Immature natural killer cell (primary cell): Measurements from ENCODE around the gene PHF19. TPM values are rescaled to one million over a fixed set of nuclear protein-coding genes. Genes with fewer than 3 reads are reported as not detected.

Experiments used
- DNase-seq, 3 donors: peaks; one replicate each; pipeline ENCODE4 v3.0.0; 2022; ENCODE audit warnings: mixed read lengths in 1 of 3
- H3K27ac Mint-ChIP-seq, 6 donors: one replicate each; pipeline ENCODE4 v1.8.0; 2020; ENCODE audit warnings: mixed read lengths in 6 of 6, mild to moderate bottlenecking in 5 of 6, inconsistent platforms in 4 of 6, moderate library complexity in 3 of 6
- H3K27me3 Mint-ChIP-seq, 3 donors: one replicate each; pipeline ENCODE4 v1.8.0; 2020 to 2021; ENCODE audit warnings: low read depth in 3 of 3, mild to moderate bottlenecking in 3 of 3, mixed read lengths in 3 of 3, moderate library complexity in 3 of 3, inconsistent platforms in 1 of 3
- H3K36me3 Mint-ChIP-seq, 3 donors: one replicate each; pipeline ENCODE4 v1.8.0; 2020; ENCODE audit warnings: mixed read lengths in 3 of 3, inconsistent platforms in 2 of 3, mild to moderate bottlenecking in 2 of 3
- H3K4me1 Mint-ChIP-seq, 2 donors: one replicate each; pipeline ENCODE4 v1.8.0; 2020; ENCODE audit warnings: inconsistent platforms in 2 of 2, mild to moderate bottlenecking in 2 of 2, mixed read lengths in 2 of 2, moderate library complexity in 1 of 2
- H3K4me3 Mint-ChIP-seq, 5 donors: one replicate each; pipeline ENCODE4 v1.8.0; 2020; ENCODE audit warnings: mild to moderate bottlenecking in 5 of 5, mixed read lengths in 5 of 5, inconsistent platforms in 3 of 5, moderate library complexity in 3 of 5
- H3K9me3 Mint-ChIP-seq, 6 donors: one replicate each; pipeline ENCODE4 v1.8.0; 2020; ENCODE audit warnings: mild to moderate bottlenecking in 6 of 6, mixed read lengths in 6 of 6, inconsistent platforms in 4 of 6, moderate library complexity in 3 of 6
- polyA plus RNA-seq, 3 donors: library from polyadenylated mRNA; unstranded; fragments of 300-500 nt; fragmentation: Illumina TruSeq; gene quantifications; one replicate each; pipeline ENCODE4 v1.2.3, GENCODE V29; 2021

Gene PHF19
- polyA plus RNA-seq, 3 donors from 2014 or later, result 12.1 to 12.9 (median 12.8) TPM

- Mint-ChIP-seq H3K27me3 (peaks cover 0 to 2% (median 0%) of the 10 kb centered on the region in 3 donors), H3K36me3 (no peaks in the 10 kb centered on the region), H3K27ac (peak overlapping the region in 3 of 6 donors; percentile 2 to 57 (median 51)), H3K9me3 (no peaks in the 10 kb centered on the region), H3K4me3 (peak overlapping the region in 2 of 5 donors; percentile 1 to 30), H3K4me1 (peaks cover 24 to 33% of the 10 kb centered on the region in 2 donors)
- DNase-seq, result no peak
Measured at GRCh38 chr9:120893611-120894307, 16.8 kb upstream of the PHF19 start.

- peak overlapping the region; percentile 2 to 84 (median 34) for H3K27ac Mint-ChIP-seq
- H3K4me3 Mint-ChIP-seq, result peak overlapping the region in 4 of 5 donors; percentile 1 to 75 (median 17)
- peaks cover 24 to 33% of the 10 kb centered on the region in 2 donors for H3K4me1 Mint-ChIP-seq
- no peaks in the 10 kb centered on the region for H3K36me3 Mint-ChIP-seq
- H3K27me3 Mint-ChIP-seq, result peaks cover 0 to 2% (median 0%) of the 10 kb centered on the region in 3 donors
- peak in 1 of 3 donors; percentile 47 for DNase-seq
- H3K9me3 Mint-ChIP-seq, result no peaks in the 10 kb centered on the region
Measured at GRCh38 chr9:120892748-120893610, 16.0 kb upstream of the PHF19 start.

DNA sequence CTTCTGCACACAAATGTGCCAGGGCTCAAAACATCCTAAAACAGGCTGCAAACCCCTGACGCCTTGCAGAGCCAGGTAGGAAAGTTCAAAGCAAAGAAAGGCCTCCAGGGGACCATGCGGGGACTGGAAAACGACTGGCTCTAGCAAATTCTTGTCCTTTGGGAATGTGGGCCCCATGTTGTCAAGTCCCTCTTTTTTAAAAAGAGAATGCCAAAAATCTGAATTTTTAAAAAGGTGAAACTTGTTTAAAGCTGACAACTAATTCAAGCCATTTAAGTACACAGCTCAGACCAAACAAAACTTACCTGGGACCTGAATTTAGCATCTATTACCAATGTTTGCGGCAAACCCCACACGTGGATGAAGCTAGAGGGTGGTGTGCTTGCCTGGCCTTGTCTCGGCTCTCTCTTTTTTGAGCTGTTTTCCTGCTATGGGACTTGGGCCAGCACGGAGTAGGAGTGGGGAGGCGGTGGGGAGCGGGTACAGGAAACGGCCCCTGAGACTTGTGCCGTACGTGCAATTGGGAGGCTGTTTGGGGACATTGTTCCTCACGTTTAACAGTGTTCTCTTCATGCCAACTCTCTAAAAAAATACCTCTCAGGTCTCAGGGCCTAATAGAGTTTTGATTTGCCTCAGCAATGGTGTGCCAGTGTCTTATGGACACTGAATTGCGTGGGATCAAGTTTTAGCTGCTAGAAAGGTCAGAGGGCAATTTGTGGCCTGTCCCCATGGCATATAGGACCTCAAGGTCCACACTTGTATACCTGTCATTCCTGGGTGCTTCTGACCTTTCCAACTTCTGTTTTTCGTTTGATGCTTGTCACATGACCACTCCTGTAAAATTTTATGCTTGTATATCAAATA is 15.1 kb upstream of the PHF19 start:
- no peak for DNase-seq
- Mint-ChIP-seq H3K36me3 (no peaks in the 10 kb centered on the region), H3K9me3 (no peaks in the 10 kb centered on the region), H3K27me3 (peaks cover 0 to 2% (median 0%) of the 10 kb centered on the region in 3 donors), H3K4me1 (peaks cover 22 to 28% of the 10 kb centered on the region in 2 donors), H3K27ac (peak overlapping the region; percentile 2 to 84 (median 34)), H3K4me3 (peak overlapping the region in 1 of 5 donors; percentile 75)

- H3K4me3 Mint-ChIP-seq, result no peak overlapping the region
- DNase-seq, result no peak
- no peaks in the 10 kb centered on the region for H3K36me3 Mint-ChIP-seq
- peaks cover 0 to 2% (median 0%) of the 10 kb centered on the region in 3 donors for H3K27me3 Mint-ChIP-seq
- H3K4me1 Mint-ChIP-seq, result peaks cover 17 to 23% of the 10 kb centered on the region in 2 donors
- no peak overlapping the region for H3K27ac Mint-ChIP-seq
- H3K9me3 Mint-ChIP-seq, result no peaks in the 10 kb centered on the region
Measured at GRCh38 chr9:120891245-120891883, 14.4 kb upstream of the PHF19 start.

DNA sequence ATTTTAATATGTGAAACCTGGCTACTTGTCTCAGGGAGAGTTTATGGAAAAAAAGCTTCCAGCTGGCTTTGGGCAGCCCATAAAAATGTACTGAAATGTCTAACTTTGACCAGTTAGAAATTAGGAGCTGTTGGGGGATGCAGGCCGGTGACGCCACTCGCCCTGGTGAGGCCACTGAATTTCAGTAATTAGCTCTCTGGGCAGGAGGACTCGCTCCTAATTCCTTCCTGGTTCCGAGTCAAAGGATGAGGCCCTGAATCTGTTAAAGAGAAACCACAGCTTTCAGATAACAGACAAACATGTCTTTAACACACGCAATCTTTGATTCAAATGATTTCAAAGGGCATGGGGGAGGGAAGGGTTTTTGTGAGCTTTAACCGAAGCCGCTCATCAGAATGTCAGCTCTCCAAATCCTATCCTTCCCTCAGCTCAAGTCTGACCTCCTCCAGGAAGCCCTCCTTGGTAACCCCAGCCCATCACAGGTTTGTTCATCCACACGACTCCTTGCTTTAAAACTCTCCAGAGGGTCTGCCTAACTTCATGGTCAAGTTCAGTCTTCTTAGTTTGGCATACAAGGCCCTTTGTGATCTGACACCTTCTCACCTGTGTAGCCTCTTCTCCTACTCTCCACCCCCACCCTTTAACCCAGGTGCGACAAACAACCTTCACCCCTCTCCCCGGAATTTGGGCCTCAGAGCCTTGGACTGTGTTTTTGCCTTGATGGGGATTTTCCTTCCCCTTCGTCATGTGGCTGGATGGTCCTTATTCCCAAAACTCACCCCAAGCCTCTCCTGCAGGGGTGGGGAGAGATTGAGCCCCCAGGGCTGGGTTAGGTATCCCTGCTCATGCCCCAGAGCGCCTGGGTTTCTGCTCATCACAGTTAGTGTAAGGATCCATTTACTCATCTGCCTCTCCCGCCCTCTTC is 13.6 kb upstream of the PHF19 start:
- Mint-ChIP-seq H3K27me3 (peaks cover 0 to 2% (median 0%) of the 10 kb centered on the region in 3 donors), H3K9me3 (no peaks in the 10 kb centered on the region), H3K4me3 (no peak overlapping the region), H3K4me1 (peaks cover 17 to 23% of the 10 kb centered on the region in 2 donors), H3K27ac (peak overlapping the region in 2 of 6 donors; percentile 79 to 83), H3K36me3 (no peaks in the 10 kb centered on the region)
- no peak for DNase-seq

- H3K4me1 Mint-ChIP-seq, result peaks cover 17 to 23% of the 10 kb centered on the region in 2 donors
- H3K9me3 Mint-ChIP-seq, result no peaks in the 10 kb centered on the region
- no peak for DNase-seq
- peaks cover 0 to 2% (median 0%) of the 10 kb centered on the region in 3 donors for H3K27me3 Mint-ChIP-seq
- peak overlapping the region in 3 of 6 donors; percentile 16 to 41 (median 19) for H3K27ac Mint-ChIP-seq
- H3K4me3 Mint-ChIP-seq, result no peak overlapping the region
- H3K36me3 Mint-ChIP-seq, result no peaks in the 10 kb centered on the region
Measured at GRCh38 chr9:120889606-120890271, 12.8 kb upstream of the PHF19 start.

DNA sequence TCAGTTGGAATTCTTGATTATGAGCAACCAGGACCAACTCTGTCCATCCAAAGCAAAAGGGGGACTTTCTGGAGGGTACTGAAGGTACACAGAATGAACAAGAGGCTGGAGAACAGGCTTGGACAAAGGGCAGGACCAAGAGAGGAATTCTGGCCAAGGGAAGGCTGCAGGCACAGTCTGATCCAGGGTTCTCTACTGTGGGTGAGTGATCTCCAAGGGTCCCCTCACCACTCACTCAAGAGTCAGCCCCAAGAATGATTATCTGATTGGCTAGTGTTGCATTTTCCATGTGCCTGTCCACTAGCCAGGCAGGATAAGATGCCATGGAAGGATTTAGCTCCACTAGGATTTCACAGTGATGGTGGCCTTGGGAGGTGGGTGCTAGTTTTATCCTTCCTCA is 11.6 kb upstream of the PHF19 start:
- Mint-ChIP-seq H3K9me3 (no peaks in the 10 kb centered on the region), H3K4me1 (peaks cover 17 to 22% of the 10 kb centered on the region in 2 donors), H3K36me3 (no peaks in the 10 kb centered on the region), H3K27ac (no peak overlapping the region), H3K4me3 (no peak overlapping the region), H3K27me3 (peaks cover 0 to 2% (median 0%) of the 10 kb centered on the region in 3 donors)
- DNase-seq, result no peak

GRCh38 chr9:120886490-120886967 is 9.5 kb upstream of the PHF19 start:
- H3K4me1 Mint-ChIP-seq, result peaks cover 0 to 1% of the 10 kb centered on the region in 2 donors
- H3K36me3 Mint-ChIP-seq, result no peaks in the 10 kb centered on the region
- H3K4me3 Mint-ChIP-seq, result no peak overlapping the region
- DNase-seq, result no peak
- H3K27ac Mint-ChIP-seq, result no peak overlapping the region
- H3K27me3 Mint-ChIP-seq, result no peaks in the 10 kb centered on the region
- H3K9me3 Mint-ChIP-seq, result no peaks in the 10 kb centered on the region

DNA sequence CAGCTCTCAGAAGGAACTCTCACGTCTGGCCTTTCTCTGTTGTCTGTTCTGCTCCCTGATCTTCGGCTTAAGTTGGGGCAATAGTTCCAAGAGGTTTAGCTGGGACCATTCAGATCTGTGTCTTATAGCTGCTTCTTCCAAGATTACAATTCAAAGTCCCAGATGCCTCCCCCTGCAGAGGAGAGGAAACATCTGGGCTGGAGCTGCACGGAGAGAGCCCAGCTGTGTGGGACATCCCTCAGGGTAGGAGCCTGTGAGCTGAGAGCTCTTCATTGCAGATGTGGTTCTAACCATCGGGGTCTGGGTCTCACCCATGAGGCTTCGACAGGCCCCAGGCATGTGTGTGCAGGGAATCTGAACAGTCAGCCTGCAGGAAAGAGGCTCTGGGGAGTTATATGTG is 9.0 kb upstream of the PHF19 start:
- H3K4me1 Mint-ChIP-seq, result no peaks in the 10 kb centered on the region
- H3K4me3 Mint-ChIP-seq, result no peak overlapping the region
- DNase-seq, result no peak
- no peak overlapping the region for H3K27ac Mint-ChIP-seq
- H3K27me3 Mint-ChIP-seq, result no peaks in the 10 kb centered on the region
- H3K9me3 Mint-ChIP-seq, result no peaks in the 10 kb centered on the region
- no peaks in the 10 kb centered on the region for H3K36me3 Mint-ChIP-seq

DNA sequence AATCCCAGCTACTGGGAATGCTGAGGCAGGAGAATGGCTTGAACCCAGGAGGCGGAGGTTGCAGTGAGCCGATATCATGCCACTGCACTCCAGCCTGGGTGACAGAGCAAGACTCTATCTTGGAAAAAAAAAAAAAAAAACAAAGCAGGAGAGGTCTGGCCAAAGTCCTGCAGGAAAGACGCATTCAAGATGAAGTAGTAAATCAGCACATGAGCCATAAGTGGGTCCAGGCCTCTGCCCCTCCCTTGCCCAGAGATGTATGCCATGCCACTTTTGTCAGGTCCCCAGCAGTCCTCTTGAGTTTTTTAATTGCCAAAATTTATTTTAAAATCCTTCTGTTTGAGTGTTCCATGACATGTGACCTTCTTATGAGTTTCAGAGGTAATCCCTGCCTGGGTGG is 8.5 kb upstream of the PHF19 start:
- Mint-ChIP-seq H3K36me3 (no peaks in the 10 kb centered on the region), H3K9me3 (no peaks in the 10 kb centered on the region), H3K27me3 (no peaks in the 10 kb centered on the region), H3K4me1 (no peaks in the 10 kb centered on the region), H3K4me3 (no peak overlapping the region), H3K27ac (no peak overlapping the region)
- no peak for DNase-seq

GRCh38 chr9:120883608-120883996 is 6.6 kb upstream of the PHF19 start:
- no peak for DNase-seq
- Mint-ChIP-seq H3K36me3 (no peaks in the 10 kb centered on the region), H3K4me3 (no peak overlapping the region), H3K27ac (no peak overlapping the region), H3K4me1 (peaks cover 10 to 13% of the 10 kb centered on the region in 2 donors), H3K27me3 (peaks cover 0 to 1% (median 1%) of the 10 kb centered on the region in 3 donors), H3K9me3 (no peaks in the 10 kb centered on the region)
